OCI-LY3 (cell line): ENCODE measurements around the gene GID4.

Source experiments
- H2AFZ ChIP-seq: fragments of 200-600, 300-600 bp; shearing (Covaris generic); 2 replicates; pipeline ENCODE4 v1.6.0; 2014; ENCODE audit warnings: antibody characterized with exemption, low read depth, low read length
- H3K27ac ChIP-seq: fragments of 200-600, 300-600 bp; sonication (generic); 2 replicates; pipeline ENCODE4 v1.5.1; 2014; ENCODE audit warnings: mild to moderate bottlenecking, low read length, moderate library complexity, mixed read lengths
- H3K27me3 ChIP-seq: fragments of 200-600, 300-600 bp; sonication (generic); 2 replicates; pipeline ENCODE4 v1.6.1; 2014; ENCODE audit warnings: low read depth, low read length, mixed read lengths
- H3K36me3 ChIP-seq: fragments of 200-600, 300-600 bp; sonication (generic); replicated peaks from 2 replicates; pipeline ENCODE3; 2014; ENCODE audit warnings: low read depth, low read length, mixed read lengths
- H3K4me1 ChIP-seq: fragments of 300-600, 200-600 bp; sonication (generic); 2 replicates; pipeline ENCODE4 v1.6.1; 2014; ENCODE audit warnings: low read length, mixed read lengths
- H3K4me2 ChIP-seq: fragments of 200-600, 300-600 bp; sonication (generic); 2 replicates; pipeline ENCODE4 v1.6.1; 2014; ENCODE audit warnings: low read length, mixed read lengths
- H3K4me3 ChIP-seq: fragments of 300-600, 200-600 bp; sonication (generic); 2 replicates; pipeline ENCODE4 v1.5.1; 2014; ENCODE audit warnings: antibody characterized with exemption, mild to moderate bottlenecking, low read length, moderate library complexity
- H3K79me2 ChIP-seq: fragments of 300-600, 200-600 bp; shearing (Covaris generic); 2 replicates; pipeline ENCODE4 v1.6.1; 2014; ENCODE audit warnings: mild to moderate bottlenecking, low read length, mixed read lengths
- H3K9ac ChIP-seq: fragments of 300-600, 200-600 bp; shearing (Covaris generic); 2 replicates; pipeline ENCODE4 v1.6.0; 2014; ENCODE audit warnings: mild to moderate bottlenecking, low read length, moderate library complexity
- H3K9me3 ChIP-seq: fragments of 200-600, 300-600 bp; shearing (Covaris generic); 2 replicates; pipeline ENCODE4 v1.6.1; 2014; ENCODE audit warnings: low read length, mixed read lengths; ENCODE audit not compliant: insufficient read depth
- H4K20me1 ChIP-seq: fragments of 200-600, 300-600 bp; sonication (generic); 2 replicates; pipeline ENCODE4 v1.6.1; 2016; ENCODE audit warnings: low read length, mixed read lengths; ENCODE audit not compliant: insufficient read depth
- CTCF ChIP-seq: fragments of 200-600, 300-600 bp; sonication (generic); IDR thresholded peaks from 2 replicates; pipeline ENCODE4 v1.5.1; 2014; ENCODE audit warnings: antibody characterized with exemption, low read length, low read depth
- EZH2phosphoT487 ChIP-seq: fragments of 200-600 bp; shearing (Covaris generic); IDR thresholded peaks from 2 replicates; pipeline ENCODE4 v1.6.1; 2018; ENCODE audit warnings: antibody characterized with exemption, mixed run types, low read depth

Gene GID4

GRCh38 chr17:18039535-18040260 is 490 bp downstream of the GID4 start:
- no peaks in the 10 kb centered on the region for H3K27me3 ChIP-seq
- peak overlapping the region; percentile 75 for H3K4me2 ChIP-seq
- TF ChIP-seq EZH2phosphoT487 (no peak), CTCF (no peak)
- no peaks in the 10 kb centered on the region for H3K9me3 ChIP-seq
- H3K79me2 ChIP-seq, result peaks cover 27% of the 10 kb centered on the region
- no peaks in the 10 kb centered on the region for H3K36me3 ChIP-seq
- no peaks in the 10 kb centered on the region for H4K20me1 ChIP-seq
- H3K4me1 ChIP-seq, result peaks cover 11% of the 10 kb centered on the region
- peak overlapping the region; percentile 63 for H3K9ac ChIP-seq
- no peak overlapping the region for H3K27ac ChIP-seq
- H2AFZ ChIP-seq, result no peak overlapping the region
- peak overlapping the region; percentile 92 for H3K4me3 ChIP-seq

- Histone ChIP-seq H4K20me1 (no peaks in the 10 kb centered on the region), H3K27ac (no peak overlapping the region), H3K4me2 (peak overlapping the region; percentile 75), H3K4me3 (peak overlapping the region; percentile 92), H3K27me3 (no peaks in the 10 kb centered on the region), H3K9ac (peak overlapping the region; percentile 63), H3K9me3 (no peaks in the 10 kb centered on the region), H2AFZ (no peak overlapping the region), H3K36me3 (no peaks in the 10 kb centered on the region), H3K4me1 (peaks cover 11% of the 10 kb centered on the region), H3K79me2 (peaks cover 27% of the 10 kb centered on the region)
- TF ChIP-seq CTCF (no peak), EZH2phosphoT487 (no peak)
Observed at GRCh38 chr17:18040261-18040858, 1.2 kb downstream of the GID4 start.

- Histone ChIP-seq H3K9ac (no peak overlapping the region), H3K4me2 (no peak overlapping the region), H3K9me3 (no peaks in the 10 kb centered on the region), H4K20me1 (no peaks in the 10 kb centered on the region), H3K79me2 (peaks cover 27% of the 10 kb centered on the region), H3K4me1 (peaks cover 11% of the 10 kb centered on the region), H3K36me3 (no peaks in the 10 kb centered on the region), H2AFZ (no peak overlapping the region), H3K27me3 (no peaks in the 10 kb centered on the region), H3K27ac (no peak overlapping the region), H3K4me3 (no peak overlapping the region)
- TF ChIP-seq EZH2phosphoT487 (no peak), CTCF (no peak)
Observed at GRCh38 chr17:18041776-18042175, 2.6 kb downstream of the GID4 start.

GRCh38 chr17:18042983-18043382 is 3.8 kb downstream of the GID4 start:
- no peak overlapping the region for H3K4me3 ChIP-seq
- TF ChIP-seq CTCF, result no peak
- TF ChIP-seq EZH2phosphoT487, result no peak
- H3K27me3 ChIP-seq, result no peaks in the 10 kb centered on the region
- peaks cover 3% of the 10 kb centered on the region; the same call in 1 of the 2 replicates for H3K4me1 ChIP-seq
- H3K9me3 ChIP-seq, result no peaks in the 10 kb centered on the region
- no peaks in the 10 kb centered on the region for H4K20me1 ChIP-seq
- no peak overlapping the region for H3K9ac ChIP-seq
- H3K4me2 ChIP-seq, result no peak overlapping the region
- no peak overlapping the region for H3K27ac ChIP-seq
- H3K36me3 ChIP-seq, result no peaks in the 10 kb centered on the region
- H2AFZ ChIP-seq, result no peak overlapping the region
- H3K79me2 ChIP-seq, result peaks cover 18% of the 10 kb centered on the region
